Measurements from ENCODE around the gene FXYD3.
"Not testable (repeated sequence)": the region's sequence is repeated elsewhere in the genome, so short reads cannot be mapped to it uniquely, and the experiment has no call there.

Gene FXYD3

DNA sequence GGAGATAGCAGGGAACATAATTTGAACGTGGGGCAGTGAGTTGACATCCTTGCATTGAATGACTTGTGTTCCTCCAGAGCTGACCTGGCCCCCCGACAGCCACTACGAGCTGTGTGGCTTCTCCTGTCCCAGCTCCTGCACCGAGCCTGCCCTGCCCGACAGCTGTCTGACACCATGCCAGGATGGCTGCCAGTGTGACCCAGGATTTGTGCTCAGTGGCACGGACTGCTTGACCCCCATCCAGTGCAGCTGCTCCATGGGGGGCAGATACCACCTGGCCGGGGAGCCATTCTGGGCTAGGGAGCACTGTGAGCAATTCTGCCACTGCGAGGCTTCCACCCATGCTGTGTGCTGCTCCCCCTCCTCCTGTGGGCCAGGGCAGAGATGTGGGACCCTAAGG, 29.2 kb upstream of the FXYD3 start:
- no peak for DNase-seq (ENCODE audit: low read depth in 1 of 2, low spot score in 1 of 2)

DNA sequence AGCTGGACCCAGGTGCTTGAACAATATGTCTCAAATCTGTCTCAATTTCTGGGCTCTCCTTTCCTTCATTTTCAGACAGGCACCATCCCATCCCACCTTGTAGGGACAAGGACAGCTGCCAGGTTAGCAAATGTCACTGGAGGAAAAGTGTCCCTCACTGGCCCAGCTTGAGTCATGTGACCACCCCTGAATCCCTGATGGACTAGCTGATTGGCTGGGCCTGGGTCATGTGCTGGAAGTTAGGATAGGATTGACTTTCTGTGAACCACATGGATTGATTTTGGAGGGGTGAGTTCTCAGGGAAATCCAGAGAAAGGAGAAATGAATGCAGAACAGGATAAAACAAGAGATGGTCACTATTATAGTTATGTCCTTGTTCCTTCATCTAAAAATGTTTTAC, 28.2 kb upstream of the FXYD3 start:
- DNase-seq (ENCODE audit: low read depth in 1 of 2, low spot score in 1 of 2), result no peak

DNA sequence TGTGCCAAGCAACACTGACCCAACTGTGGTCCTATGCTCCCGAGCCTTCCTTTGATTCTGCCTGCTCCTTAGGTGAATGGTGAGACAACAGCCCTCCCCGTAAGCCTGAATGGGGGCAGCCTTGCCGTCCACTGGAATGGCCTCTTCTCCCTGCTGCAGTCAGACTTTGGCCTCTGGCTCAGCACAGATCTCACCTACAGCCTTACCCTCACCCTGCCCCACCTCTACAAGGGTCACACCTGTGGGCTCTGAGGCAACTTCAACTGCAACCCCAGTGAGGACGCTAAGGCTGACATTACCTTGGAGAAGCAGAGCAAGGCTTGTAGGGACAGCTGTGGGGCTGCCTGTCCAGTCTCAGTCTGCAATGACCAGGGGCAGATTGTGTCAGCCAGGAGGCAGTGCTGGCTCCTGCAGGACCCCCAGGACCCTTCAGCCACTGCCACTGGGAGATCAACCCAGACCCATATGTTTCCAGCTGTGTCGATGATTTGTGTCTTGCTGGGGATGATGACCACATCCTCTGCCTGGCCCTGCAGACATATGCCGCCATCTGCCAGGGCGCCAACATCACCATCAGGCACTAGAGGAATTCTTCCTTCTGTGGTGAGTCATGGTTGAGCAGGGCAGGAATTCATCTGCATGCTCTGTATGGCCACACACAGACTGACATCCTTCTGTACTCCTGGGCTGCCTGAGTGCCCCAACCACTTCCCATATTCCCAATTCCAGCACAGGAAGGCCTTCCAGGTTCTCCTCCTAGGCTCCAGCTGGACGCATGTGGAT, 27.3 kb upstream of the FXYD3 start:
- no peak for DNase-seq (ENCODE audit: low read depth in 1 of 2, low spot score in 1 of 2)

DNA sequence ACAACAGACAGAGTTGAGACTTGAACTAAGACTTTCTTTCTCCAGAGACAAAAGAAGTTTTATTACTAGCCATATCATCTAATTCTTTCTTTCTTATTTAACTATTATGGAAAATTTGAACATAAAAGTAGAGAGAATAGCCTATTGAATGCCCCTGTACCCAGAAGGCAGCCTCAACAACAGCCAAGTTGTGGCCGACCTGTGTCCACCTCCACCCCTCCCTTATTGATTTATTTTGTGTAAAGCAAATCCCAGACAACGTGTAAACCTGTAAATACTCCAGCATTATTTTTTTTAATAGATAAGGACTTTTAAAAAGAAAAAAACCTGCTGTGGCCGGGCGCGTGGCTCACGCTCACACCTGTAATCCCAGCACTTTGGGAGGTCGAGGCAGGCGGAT, 26.1 kb upstream of the FXYD3 start:
- no peak for DNase-seq (ENCODE audit: low read depth in 1 of 2, low spot score in 1 of 2)

DNA sequence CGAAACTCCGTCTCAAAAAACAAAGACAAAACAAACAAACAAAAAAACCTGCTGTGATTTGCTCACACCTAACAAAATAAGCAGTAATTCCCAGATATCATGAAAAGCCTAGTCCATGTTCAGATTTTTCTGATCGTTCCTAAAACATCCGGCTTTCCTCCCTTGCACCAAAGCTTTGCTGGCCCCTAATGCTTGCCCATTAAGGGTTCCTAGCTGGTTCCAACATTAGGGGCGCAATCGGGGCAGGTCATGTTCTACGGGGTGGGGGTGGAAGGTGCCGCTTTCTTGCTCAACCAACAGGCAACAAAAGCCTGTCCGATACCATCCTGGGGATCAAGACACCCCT, 25.5 kb upstream of the FXYD3 start:
- no peak for DNase-seq (ENCODE audit: low read depth in 1 of 2, low spot score in 1 of 2)

DNA sequence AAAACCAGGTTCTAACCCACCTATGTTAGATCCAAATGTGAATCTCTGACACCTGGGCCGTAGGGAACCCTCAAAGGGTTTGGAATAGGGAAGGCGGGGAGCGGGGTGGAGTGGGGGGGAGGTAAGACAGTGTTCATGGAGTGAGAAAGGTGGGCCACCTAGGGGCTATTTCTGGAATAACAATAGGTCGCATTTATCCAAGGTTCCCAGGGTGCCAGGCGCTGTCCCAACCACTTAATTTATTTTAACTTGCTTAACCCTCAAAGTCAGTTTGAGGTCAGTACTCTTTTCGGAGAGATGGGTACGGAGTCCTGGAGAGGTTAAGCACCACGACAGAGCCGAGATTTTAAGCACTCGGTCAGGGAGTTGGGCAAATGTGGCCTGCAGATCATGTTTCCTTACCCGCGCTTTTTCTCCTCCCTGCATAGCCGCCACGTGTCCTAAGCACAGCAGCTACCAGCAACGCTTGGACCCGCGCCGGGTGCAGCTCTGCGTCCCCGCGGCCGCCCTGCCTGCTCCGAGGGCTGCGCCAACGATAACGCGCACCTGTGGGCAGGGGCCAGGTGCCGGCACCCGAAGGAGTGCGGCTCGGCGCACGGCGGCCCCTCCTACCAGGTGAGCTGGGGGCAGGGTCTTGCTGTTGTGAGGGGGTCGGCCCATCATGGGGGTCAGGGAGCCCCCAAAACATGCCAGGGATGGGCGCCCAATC, 25.0 kb upstream of the FXYD3 start:
- no peak for DNase-seq (ENCODE audit: low read depth in 1 of 2, low spot score in 1 of 2)

DNA sequence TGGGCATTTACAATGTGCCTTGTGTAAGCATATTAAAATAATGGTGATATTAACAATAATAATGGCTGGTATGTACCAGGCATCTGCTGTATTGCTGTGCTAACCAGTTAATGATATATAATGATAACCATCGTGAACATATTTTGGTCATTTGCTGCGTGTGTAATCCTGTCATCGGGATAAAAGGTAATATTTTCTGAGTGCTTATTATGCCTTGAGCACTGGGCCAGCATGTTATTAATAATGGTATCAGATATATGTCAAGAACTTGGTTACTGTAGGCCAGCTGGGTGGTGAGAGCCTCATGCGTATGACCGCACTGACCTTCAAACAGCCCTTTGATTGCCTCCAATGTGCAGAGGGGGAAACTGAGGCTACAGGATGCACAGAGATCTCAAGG, 22.2 kb upstream of the FXYD3 start:
- DNase-seq (ENCODE audit: low read depth in 1 of 2, low spot score in 1 of 2), result no peak

DNA sequence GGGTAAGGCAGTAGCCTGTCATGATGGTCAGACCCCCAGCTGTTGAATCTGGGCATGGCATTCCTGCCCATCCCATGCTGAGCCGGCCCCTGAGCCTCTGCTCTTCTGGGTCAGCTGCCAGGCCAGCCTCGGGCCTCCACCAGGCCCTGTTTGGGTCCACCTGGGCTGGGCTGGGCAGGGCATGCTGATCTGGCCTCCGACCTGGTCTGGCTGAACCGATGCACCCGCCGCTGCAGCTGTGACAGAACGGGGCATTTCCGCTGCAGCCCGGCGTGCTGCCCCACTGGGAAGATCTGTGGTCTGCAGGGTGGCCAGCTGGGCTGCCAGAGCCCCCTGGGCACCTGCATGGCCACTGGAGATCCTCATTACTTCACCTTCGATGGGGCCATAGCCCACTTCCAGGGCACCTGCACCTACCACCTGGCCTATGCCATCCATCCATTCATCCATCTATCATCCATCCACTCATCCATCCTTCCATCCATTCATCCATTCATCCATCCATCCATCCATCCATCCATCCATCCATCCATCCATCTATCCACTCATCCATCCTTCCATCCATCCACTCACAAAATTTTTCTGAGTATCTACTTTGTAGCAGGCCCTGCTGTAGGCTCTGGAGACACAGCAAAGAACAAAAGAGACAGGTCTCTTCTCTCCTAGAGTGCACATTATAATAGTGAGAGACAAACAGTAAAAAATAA, 21.5 kb upstream of the FXYD3 start:
- DNase-seq (ENCODE audit: low read depth in 1 of 2, low spot score in 1 of 2), result no peak

DNA sequence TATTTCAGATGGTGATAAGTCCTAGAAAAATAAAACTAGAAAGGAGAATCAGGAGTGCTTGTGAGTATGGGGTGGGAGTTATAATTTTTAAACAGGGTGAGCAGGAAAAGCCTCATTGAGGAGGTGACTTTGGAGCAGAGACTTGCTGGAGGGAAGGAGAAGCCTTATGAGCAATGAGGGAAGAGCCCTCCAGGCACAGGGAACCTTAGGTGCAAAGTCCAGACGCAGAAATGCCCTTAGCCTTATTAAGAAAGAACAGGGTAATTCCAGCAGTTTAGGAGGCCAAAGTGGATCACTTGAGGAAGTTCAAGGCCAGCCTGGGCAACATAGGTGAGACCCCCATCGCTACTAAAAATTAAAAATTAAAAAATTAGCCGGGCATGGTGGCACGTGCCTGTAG, 21.0 kb upstream of the FXYD3 start:
- no peak for DNase-seq (ENCODE audit: low read depth in 1 of 2, low spot score in 1 of 2)

DNA sequence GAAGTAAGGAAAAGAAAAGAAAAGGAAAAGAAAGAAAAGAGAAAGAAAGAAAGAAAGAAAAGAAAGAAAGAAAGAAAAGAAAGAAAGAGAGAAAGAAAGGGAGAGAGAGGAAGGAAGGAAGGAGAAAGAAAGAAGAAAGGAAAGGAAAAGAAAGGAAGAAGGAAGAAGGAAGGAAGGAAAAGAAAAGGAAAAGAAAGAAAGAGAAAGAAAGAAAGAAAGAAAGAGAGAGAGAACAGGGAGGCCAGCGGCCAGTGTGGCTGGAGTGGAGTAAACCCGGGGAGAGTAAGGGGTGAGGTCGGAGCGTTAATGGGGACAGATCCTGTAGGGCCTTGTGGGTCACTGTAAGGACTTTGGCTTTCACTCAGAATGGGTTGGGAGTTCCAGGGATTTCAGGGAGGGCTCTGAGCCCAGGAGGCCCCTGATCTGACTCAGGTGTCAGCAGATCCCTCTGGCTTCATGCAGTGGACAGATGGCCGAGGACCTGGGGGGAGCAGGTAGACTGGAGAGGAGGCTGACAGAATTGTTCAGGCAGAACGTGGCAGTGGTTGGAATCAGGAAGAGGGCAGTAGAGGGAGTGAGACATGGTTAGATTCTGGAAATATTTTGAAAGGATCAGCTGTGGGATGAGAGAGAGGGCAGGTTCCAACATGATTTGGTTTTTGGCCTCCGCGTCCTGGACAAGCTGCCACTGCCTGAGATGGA, 19.8 kb upstream of the FXYD3 start:
- no peak for DNase-seq (ENCODE audit: low read depth in 1 of 2, low spot score in 1 of 2)

DNA sequence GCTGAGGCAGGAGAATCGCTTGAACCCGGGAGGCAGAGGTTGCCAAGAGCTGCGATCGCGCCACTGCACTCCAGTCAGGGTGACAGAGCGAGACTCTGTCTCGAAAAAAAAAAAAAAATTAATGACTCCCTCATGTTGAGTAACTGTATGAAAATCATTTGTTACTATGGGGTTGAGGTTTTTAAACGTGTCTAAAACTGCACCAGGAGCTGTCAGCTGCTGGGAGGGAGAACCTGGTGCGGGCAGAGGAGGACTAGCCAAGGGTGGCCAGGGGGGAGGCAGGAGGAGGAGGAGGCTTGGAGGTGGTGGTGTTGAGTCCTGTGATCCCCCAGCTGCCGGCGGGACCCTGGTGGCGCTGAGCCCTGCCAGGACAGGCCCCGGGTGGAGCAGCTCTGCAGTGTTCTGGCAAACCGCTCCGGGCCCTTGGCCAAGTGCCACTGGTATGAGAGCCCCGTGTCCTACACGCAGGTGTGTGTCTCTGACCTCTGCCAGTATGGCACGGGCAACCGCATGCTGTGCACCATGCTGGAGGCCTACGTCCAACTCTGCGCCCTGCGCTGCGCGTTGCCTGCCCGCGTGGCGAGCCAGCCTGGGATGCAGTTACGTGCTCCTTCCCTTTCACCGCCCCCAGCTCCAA, 17.1 kb upstream of the FXYD3 start:
- no peak for DNase-seq (ENCODE audit: low read depth in 1 of 2, low spot score in 1 of 2)

DNA sequence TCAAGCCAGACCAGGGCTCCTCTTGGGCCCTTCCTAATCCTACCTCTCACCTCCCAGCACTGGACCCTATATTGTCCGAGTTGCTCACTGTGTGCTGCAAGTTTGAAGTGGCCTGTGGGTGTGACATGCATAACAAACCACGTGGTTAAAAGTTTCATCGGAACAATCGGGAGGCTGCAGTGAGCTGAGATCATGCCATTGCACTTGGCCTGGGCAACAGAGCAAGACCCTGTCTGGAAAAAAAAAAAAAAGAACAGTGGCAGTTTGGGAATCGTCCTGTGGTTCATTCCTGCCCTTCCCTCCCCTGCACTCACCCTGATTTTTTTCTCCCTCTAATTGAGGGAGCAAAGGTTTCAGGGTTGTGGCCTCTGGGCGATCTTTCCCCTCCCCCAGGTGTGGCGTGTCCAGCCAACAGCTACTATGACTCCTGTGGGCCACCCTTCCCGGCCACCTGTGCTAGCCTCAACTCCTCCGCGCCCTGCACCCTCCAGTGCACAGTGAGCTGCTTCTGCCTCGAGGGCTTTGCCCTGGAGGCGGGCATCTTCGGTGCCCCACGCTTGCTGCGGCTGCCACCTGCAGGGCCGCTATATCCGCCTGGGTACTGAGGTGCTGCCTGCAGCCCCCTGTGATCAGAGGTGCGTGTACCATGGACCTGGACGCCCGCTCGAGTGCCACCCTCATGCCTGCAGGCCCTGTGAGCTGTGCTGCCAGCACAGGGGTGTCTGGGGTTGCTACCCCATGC, 16.3 kb upstream of the FXYD3 start:
- DNase-seq (ENCODE audit: low read depth in 1 of 2, low spot score in 1 of 2), result no peak

DNA sequence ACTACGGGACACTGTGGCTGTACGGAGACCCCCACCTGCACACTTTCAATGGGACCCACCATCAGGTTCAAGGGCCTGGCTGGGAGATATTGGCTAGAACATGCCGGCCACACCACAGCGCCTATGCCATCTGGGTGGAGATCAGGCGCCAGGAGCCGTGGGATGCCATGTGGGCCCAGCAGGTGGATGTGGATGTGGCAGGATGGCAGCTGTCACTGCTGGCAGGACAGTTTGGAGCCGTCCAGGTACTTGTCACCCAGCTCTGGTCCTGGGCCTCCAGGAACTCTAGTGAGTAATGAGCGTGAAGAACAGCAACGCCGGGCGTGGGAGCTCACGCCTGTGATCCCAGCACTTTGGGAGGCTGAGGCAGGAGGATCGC, 15.7 kb upstream of the FXYD3 start:
- DNase-seq (ENCODE audit: low read depth in 1 of 2, low spot score in 1 of 2), result no peak

DNA sequence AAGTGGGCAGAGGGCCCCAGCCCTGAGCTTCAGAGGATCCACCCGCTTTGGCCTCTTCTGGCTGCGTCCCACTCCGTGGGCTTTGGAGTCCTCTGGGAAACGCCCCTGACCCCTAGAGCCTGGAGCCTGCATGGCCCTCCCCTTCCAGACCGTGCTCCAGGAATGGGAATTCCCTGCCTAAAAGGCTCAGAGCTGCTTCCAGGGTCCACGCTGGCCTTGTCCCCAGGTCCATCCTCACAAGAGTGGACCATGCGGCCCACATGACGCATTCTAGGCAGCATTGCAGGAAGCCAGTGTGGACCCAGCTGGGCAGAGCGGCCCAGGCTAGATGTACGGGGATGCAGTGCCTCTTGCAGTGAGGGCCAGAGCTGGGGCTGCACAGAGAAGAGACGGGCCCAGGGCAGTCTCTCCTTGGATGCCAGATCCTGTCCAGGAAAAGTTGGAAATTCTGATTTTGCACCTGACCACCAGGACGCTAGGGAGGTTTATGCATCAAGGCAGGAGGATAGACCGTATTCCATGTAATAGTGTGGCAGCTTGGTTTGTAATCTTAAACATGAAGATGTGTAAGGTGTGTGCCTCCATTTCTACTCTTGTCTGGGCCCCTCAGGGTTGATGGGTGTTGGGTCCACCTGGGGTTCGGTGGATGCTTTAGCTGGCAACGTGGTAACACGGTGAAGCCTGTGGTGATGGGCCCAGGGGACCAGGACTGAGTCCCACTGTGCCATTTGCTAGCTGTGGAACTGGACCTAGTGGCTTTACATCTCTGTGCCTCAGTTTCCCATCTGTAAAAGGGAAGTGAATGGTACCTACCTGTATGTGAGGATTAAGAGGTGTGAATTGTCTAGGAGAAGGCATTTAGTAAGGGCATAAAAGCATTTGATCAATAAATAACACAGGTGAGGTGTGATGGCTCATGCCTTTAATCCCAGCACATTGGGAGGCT, 14.8 kb upstream of the FXYD3 start:
- DNase-seq (ENCODE audit: low read depth in 1 of 2, low spot score in 1 of 2), result no peak

DNA sequence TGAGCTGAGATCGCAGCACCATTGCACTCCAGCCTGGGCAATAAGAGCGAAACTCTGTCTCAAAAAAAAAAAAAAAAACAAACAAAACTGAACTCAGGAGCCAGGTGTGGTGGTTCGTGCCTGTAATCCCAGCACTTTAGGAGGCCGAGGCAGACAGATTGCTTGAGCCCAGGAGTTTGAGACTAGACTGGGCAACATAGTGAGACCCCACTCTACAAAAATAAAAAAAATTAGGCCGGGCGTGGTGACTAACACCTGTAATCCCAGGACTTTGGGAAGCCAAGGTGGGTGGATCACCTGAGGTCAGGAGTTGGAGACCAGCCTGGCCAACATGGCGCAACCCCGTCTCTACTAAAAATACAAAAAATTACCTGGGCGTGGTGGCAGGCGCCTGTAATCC, 13.7 kb upstream of the FXYD3 start:
- DNase-seq (ENCODE audit: low read depth in 1 of 2, low spot score in 1 of 2), result not testable (repeated sequence)

DNA sequence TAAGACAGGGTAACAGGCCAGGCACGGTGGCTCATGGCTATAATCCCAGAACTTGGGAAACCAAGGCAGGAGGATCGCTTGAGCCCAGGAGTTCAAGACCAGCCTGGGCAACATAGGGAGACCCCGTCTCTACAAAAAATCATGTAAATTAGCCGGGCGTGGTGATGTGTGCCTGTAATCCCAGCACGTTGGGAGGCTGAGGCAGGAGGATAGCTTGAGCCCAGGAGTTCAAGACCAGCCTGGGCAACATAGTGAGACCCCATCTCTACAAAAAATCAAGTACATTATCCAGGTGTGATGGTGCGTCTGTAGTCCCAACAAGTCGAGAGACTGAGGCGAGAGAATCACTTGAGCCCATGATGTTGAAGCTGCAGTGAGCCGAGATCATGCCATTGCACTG, 12.0 kb upstream of the FXYD3 start:
- DNase-seq (ENCODE audit: low read depth in 1 of 2, low spot score in 1 of 2), result not testable (repeated sequence)

DNA sequence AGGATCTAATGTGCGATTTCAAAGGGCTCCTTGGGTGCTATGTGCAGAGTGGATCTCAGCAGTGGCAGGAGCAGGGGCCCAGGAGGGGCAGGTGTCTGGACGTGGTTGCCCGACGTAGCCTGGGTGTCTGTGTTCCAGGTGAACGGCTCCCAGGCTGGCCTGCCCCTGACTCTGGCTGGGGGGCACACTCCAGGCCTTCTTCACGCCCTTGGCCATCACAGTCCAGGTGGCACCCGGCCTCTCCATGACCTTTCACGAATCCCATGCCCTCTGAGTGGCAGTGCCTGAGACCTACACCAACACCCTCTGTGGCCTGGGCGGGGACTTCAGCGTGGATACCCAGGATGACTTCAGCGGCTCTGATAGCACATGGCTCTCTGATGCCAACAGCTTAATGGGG, 11.3 kb upstream of the FXYD3 start:
- DNase-seq (ENCODE audit: low read depth in 1 of 2, low spot score in 1 of 2), result no peak

DNA sequence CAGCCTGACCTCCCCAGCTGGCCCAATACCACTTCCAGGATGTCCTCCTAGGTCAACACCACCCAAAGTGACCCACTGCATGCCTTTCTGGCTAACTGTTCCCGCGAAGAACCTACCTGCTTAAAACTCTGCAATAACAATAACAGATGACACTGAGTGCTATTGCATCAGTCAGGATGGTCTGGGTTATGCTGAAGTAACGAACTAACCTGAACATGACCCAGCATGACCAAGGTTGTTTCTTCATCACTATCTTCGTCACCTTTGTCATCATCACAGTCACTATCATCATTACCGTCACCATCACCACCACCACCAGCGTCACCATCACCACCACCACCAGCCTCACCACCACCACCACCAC, 10.6 kb upstream of the FXYD3 start:
- DNase-seq (ENCODE audit: low read depth in 1 of 2, low spot score in 1 of 2), result no peak

DNA sequence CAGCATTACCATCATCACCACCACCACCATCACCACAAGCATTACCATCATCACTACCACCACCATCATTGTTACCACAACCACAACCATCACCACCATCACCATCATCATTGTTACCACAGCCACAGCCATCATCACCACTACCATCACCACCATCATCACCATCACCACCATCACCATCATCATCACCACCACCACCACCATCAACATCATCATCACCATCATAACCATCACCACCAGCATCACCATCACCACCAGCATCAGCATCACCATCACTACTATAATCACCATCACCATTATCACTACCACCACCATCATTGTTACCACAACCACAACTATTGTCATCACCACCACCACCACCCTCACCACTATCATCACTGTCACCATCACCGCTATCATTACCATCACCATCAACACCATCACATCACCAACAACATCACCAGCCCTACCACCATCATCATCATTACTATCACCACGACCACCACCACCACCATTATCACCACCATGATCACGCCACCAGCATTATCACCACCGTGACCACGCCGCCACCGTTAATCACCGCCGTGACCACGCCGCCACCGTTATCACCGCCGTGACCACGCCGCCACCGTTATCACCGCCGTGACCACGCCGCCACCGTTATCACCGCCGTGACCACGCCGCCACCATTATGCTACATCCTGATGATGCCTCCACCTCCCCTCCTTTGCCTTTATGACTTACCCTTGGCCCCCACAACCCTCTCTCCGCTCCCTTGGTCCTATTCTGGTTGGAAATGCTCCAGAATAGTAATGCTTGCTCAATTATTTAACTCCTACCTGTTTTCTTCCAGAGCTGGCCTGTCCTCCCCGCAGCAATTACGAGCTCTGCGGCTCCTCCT, 10.0 kb upstream of the FXYD3 start:
- no peak for DNase-seq (ENCODE audit: low read depth in 1 of 2, low spot score in 1 of 2)
